GM21423 (cell line): ENCODE data around the gene OLIG3.

Experiments used
- ATAC-seq: cut with Tn5 transposase; IDR thresholded peaks from one replicate; pipeline ENCODE4 v1.9.1; 2021; ENCODE audit warnings: mild to moderate bottlenecking, moderate library complexity; ENCODE audit not compliant: unreplicated experiment

OLIG3 gene

GRCh38 chr6:137496368-137496767 lies 2.2 kb upstream of the OLIG3 start:
- no peak for ATAC-seq

- ATAC-seq: no peak
Measured at GRCh38 chr6:137495703-137496336, 1.6 kb upstream of the OLIG3 start.

- no peak for ATAC-seq
Measured at GRCh38 chr6:137494988-137495702, 951 bp upstream of the OLIG3 start.

- no peak for ATAC-seq
Measured at GRCh38 chr6:137493218-137494038, 766 bp downstream of the OLIG3 start.

GRCh38 chr6:137492289-137493217 lies 1.6 kb downstream of the OLIG3 start:
- no peak for ATAC-seq

GRCh38 chr6:137491478-137491877 lies 2.7 kb downstream of the OLIG3 start:
- no peak for ATAC-seq

GRCh38 chr6:137490961-137491360 lies 3.2 kb downstream of the OLIG3 start:
- no peak for ATAC-seq

GRCh38 chr6:137490006-137490905 lies 3.9 kb downstream of the OLIG3 start:
- ATAC-seq: no peak

GRCh38 chr6:137489046-137490005 lies 4.9 kb downstream of the OLIG3 start:
- ATAC-seq: no peak

GRCh38 chr6:137488150-137489045 lies 5.8 kb downstream of the OLIG3 start:
- ATAC-seq: no peak

GRCh38 chr6:137487869-137488149 lies 6.4 kb downstream of the OLIG3 start:
- no peak for ATAC-seq

GRCh38 chr6:137487181-137487868 lies 6.9 kb downstream of the OLIG3 start:
- ATAC-seq: no peak

- no peak for ATAC-seq
Measured at GRCh38 chr6:137486416-137486815, 7.8 kb downstream of the OLIG3 start.

GRCh38 chr6:137480431-137480830 lies 13.8 kb downstream of the OLIG3 start:
- ATAC-seq: no peak

- ATAC-seq: no peak
Measured at GRCh38 chr6:137475103-137475502, 19.1 kb downstream of the OLIG3 start.

GRCh38 chr6:137473598-137473997 lies 20.6 kb downstream of the OLIG3 start:
- ATAC-seq: no peak

- no peak for ATAC-seq
Measured at GRCh38 chr6:137472641-137473137, 21.5 kb downstream of the OLIG3 start.
